ENCODE data around the gene TMC8. TPM values are rescaled to one million over a fixed set of nuclear protein-coding genes. Genes with fewer than 3 reads are reported as not detected.
A peak's percentile ranks its signal among the peaks of the same experiment; 100 is the strongest.
"Not testable (repeated sequence)": the region's sequence is repeated elsewhere in the genome, so short reads cannot be mapped to it uniquely, and the experiment has no call there.

TMC8 gene
- total and polyA plus RNA-seq, 2 donors, result 28.6 to 196 TPM

- H3K27ac ChIP-seq (ENCODE audit: low read depth in 1 of 2, low read length in 1 of 2), result no peak overlapping the region
- H3K27me3 ChIP-seq (ENCODE audit: control insufficient read depth in 2 of 2, insufficient read depth in 1 of 2, low read length in 1 of 2), result no peaks in the 10 kb centered on the region
- WGBS, result 98% methylated on average over 9 of the region's 9 CpGs
- H3K36me3 ChIP-seq (ENCODE audit: control insufficient read depth in 2 of 2, insufficient read depth in 2 of 2, low read length in 1 of 2), result peaks cover 67 to 74% of the 10 kb centered on the region in 2 donors
- H3K4me1 ChIP-seq (ENCODE audit: control insufficient read depth in 2 of 2, insufficient read depth in 2 of 2, low read length in 2 of 2), result peaks cover 21 to 78% of the 10 kb centered on the region in 2 donors
- no peak overlapping the region for H3K4me3 ChIP-seq (ENCODE audit: low read length in 2 of 2)
- peaks cover 0 to 12% of the 10 kb centered on the region in 2 donors for H3K9me3 ChIP-seq (ENCODE audit: control insufficient read depth in 2 of 2, insufficient read depth in 1 of 2, low read length in 1 of 2)
- DNase-seq (ENCODE audit: low read depth in 6 of 9, low spot score in 9 of 9), result no peak
These were observed 5.4 kb downstream of the TMC8 start for GRCh38 chr17:78135858-78136500.

GRCh38 chr17:78137392-78138203 is 7.0 kb downstream of the TMC8 start:
- no peak for DNase-seq (ENCODE audit: low read depth in 6 of 9, low spot score in 9 of 9)
- 72% methylated on average over 26 of the region's 26 CpGs for WGBS
- H3K27ac ChIP-seq (ENCODE audit: low read depth in 1 of 2, low read length in 1 of 2), result peak overlapping the region; percentile 57 to 58

GRCh38 chr17:78138204-78139060 is 7.9 kb downstream of the TMC8 start:
- H3K4me3 ChIP-seq (ENCODE audit: low read length in 2 of 2), result no peak overlapping the region
- H3K27me3 ChIP-seq (ENCODE audit: control insufficient read depth in 2 of 2, insufficient read depth in 1 of 2, low read length in 1 of 2), result no peaks in the 10 kb centered on the region
- no peak for DNase-seq (ENCODE audit: low read depth in 6 of 9, low spot score in 9 of 9)
- H3K27ac ChIP-seq (ENCODE audit: low read depth in 1 of 2, low read length in 1 of 2), result peak overlapping the region in 1 of 2 donors; percentile 60
- H3K4me1 ChIP-seq (ENCODE audit: control insufficient read depth in 2 of 2, insufficient read depth in 2 of 2, low read length in 2 of 2), result peaks cover 10 to 79% of the 10 kb centered on the region in 2 donors
- H3K9me3 ChIP-seq (ENCODE audit: control insufficient read depth in 2 of 2, insufficient read depth in 1 of 2, low read length in 1 of 2), result peaks cover 0 to 12% of the 10 kb centered on the region in 2 donors
- peaks cover 70 to 80% of the 10 kb centered on the region in 2 donors for H3K36me3 ChIP-seq (ENCODE audit: control insufficient read depth in 2 of 2, insufficient read depth in 2 of 2, low read length in 1 of 2)
- 93% methylated on average over 17 of the region's 17 CpGs for WGBS

More at GRCh38 chr17:78137392-78138203, 7.0 kb downstream of the TMC8 start:
- H3K36me3 ChIP-seq (ENCODE audit: control insufficient read depth in 2 of 2, insufficient read depth in 2 of 2, low read length in 1 of 2), result peaks cover 77 to 87% of the 10 kb centered on the region in 2 donors
- peaks cover 18 to 82% of the 10 kb centered on the region in 2 donors for H3K4me1 ChIP-seq (ENCODE audit: control insufficient read depth in 2 of 2, insufficient read depth in 2 of 2, low read length in 2 of 2)
- peaks cover 0 to 12% of the 10 kb centered on the region in 2 donors for H3K9me3 ChIP-seq (ENCODE audit: control insufficient read depth in 2 of 2, insufficient read depth in 1 of 2, low read length in 1 of 2)
- no peaks in the 10 kb centered on the region for H3K27me3 ChIP-seq (ENCODE audit: control insufficient read depth in 2 of 2, insufficient read depth in 1 of 2, low read length in 1 of 2)
- H3K4me3 ChIP-seq (ENCODE audit: low read length in 2 of 2), result no peak overlapping the region

GRCh38 chr17:78139861-78140168 is 9.2 kb downstream of the TMC8 start:
- not testable (repeated sequence) for H3K9me3 ChIP-seq (ENCODE audit: control insufficient read depth in 2 of 2, insufficient read depth in 1 of 2, low read length in 1 of 2); H3K4me3 ChIP-seq (ENCODE audit: low read length in 2 of 2); DNase-seq (ENCODE audit: low read depth in 6 of 9, low spot score in 9 of 9); H3K27me3 ChIP-seq (ENCODE audit: control insufficient read depth in 2 of 2, insufficient read depth in 1 of 2, low read length in 1 of 2)
- WGBS, result 97% methylated on average over 12 of the region's 12 CpGs
- H3K36me3 ChIP-seq (ENCODE audit: control insufficient read depth in 2 of 2, insufficient read depth in 2 of 2, low read length in 1 of 2), result peaks cover 56 to 66% of the 10 kb centered on the region in 2 donors
- peaks cover 4 to 79% of the 10 kb centered on the region in 2 donors for H3K4me1 ChIP-seq (ENCODE audit: control insufficient read depth in 2 of 2, insufficient read depth in 2 of 2, low read length in 2 of 2)
- H3K27ac ChIP-seq (ENCODE audit: low read depth in 1 of 2, low read length in 1 of 2), result peak overlapping the region; percentile 55 to 77

GRCh38 chr17:78140169-78141051 is 9.8 kb downstream of the TMC8 start:
- peaks cover 0 to 9% of the 10 kb centered on the region in 2 donors for H3K9me3 ChIP-seq (ENCODE audit: control insufficient read depth in 2 of 2, insufficient read depth in 1 of 2, low read length in 1 of 2)
- H3K4me1 ChIP-seq (ENCODE audit: control insufficient read depth in 2 of 2, insufficient read depth in 2 of 2, low read length in 2 of 2), result peaks cover 4 to 79% of the 10 kb centered on the region in 2 donors
- peak in 6 of 9 donors; percentile 68 to 93 (median 83) for DNase-seq (ENCODE audit: low read depth in 6 of 9, low spot score in 9 of 9)
- no peaks in the 10 kb centered on the region for H3K27me3 ChIP-seq (ENCODE audit: control insufficient read depth in 2 of 2, insufficient read depth in 1 of 2, low read length in 1 of 2)
- peak overlapping the region; percentile 77 to 80 for H3K27ac ChIP-seq (ENCODE audit: low read depth in 1 of 2, low read length in 1 of 2)
- H3K4me3 ChIP-seq (ENCODE audit: low read length in 2 of 2), result no peak overlapping the region
- H3K36me3 ChIP-seq (ENCODE audit: control insufficient read depth in 2 of 2, insufficient read depth in 2 of 2, low read length in 1 of 2), result peaks cover 50 to 60% of the 10 kb centered on the region in 2 donors
- 51% methylated on average over 58 of the region's 58 CpGs for WGBS

GRCh38 chr17:78141437-78142118 is 11.0 kb downstream of the TMC8 start:
- Histone ChIP-seq H3K9me3 (ENCODE audit: control insufficient read depth in 2 of 2, insufficient read depth in 1 of 2, low read length in 1 of 2) (peaks cover 0 to 9% of the 10 kb centered on the region in 2 donors), H3K4me3 (ENCODE audit: low read length in 2 of 2) (no peak overlapping the region), H3K27ac (ENCODE audit: low read depth in 1 of 2, low read length in 1 of 2) (peak overlapping the region; percentile 80 to 86), H3K4me1 (ENCODE audit: control insufficient read depth in 2 of 2, insufficient read depth in 2 of 2, low read length in 2 of 2) (peaks cover 4 to 70% of the 10 kb centered on the region in 2 donors), H3K36me3 (ENCODE audit: control insufficient read depth in 2 of 2, insufficient read depth in 2 of 2, low read length in 1 of 2) (peaks cover 38 to 49% of the 10 kb centered on the region in 2 donors), H3K27me3 (ENCODE audit: control insufficient read depth in 2 of 2, insufficient read depth in 1 of 2, low read length in 1 of 2) (no peaks in the 10 kb centered on the region)
- WGBS, result 90% methylated on average over 20 of the region's 20 CpGs
- DNase-seq (ENCODE audit: low read depth in 6 of 9, low spot score in 9 of 9), result no peak

GRCh38 chr17:78142119-78142861 is 11.7 kb downstream of the TMC8 start:
- Histone ChIP-seq H3K9me3 (ENCODE audit: control insufficient read depth in 2 of 2, insufficient read depth in 1 of 2, low read length in 1 of 2) (peaks cover 0 to 9% of the 10 kb centered on the region in 2 donors), H3K27ac (ENCODE audit: low read depth in 1 of 2, low read length in 1 of 2) (peak overlapping the region; percentile 78 to 86), H3K27me3 (ENCODE audit: control insufficient read depth in 2 of 2, insufficient read depth in 1 of 2, low read length in 1 of 2) (no peaks in the 10 kb centered on the region), H3K4me3 (ENCODE audit: low read length in 2 of 2) (no peak overlapping the region), H3K36me3 (ENCODE audit: control insufficient read depth in 2 of 2, insufficient read depth in 2 of 2, low read length in 1 of 2) (peaks cover 31 to 42% of the 10 kb centered on the region in 2 donors), H3K4me1 (ENCODE audit: control insufficient read depth in 2 of 2, insufficient read depth in 2 of 2, low read length in 2 of 2) (peaks cover 2 to 66% of the 10 kb centered on the region in 2 donors)
- peak in 1 of 9 donors; percentile 23 for DNase-seq (ENCODE audit: low read depth in 6 of 9, low spot score in 9 of 9)
- WGBS, result 94% methylated on average over 16 of the region's 16 CpGs

All from thymus (tissue), 11 donors.